Keratinocyte (primary cell): ENCODE data around the gene RGL1.

Source experiments
- EZH2 ChIP-seq: IDR thresholded peaks from one replicate; pipeline ENCODE4 v1.6.1; 2012; ENCODE audit warnings: inconsistent platforms, mild to moderate bottlenecking, low read length, moderate library complexity
- TF ChIP-seq, protein P1 (sequence below), 3 experiments: IDR thresholded peaks in 1 of 3; conservative IDR thresholded peaks in 1 of 3; optimal IDR thresholded peaks in 1 of 3; 2 replicates in 2 of 3; 3 replicates in 1 of 3; pipeline versions ENCODE3 to v1.5.1; 2011; ENCODE audit warnings: low read length in 3 of 3, mild to moderate bottlenecking in 3 of 3, moderate library complexity in 2 of 3, control low read depth in 1 of 3, inconsistent platforms in 1 of 3; ENCODE audit not compliant: insufficient read depth in 2 of 3; ENCODE audit errors: extremely low read depth in 1 of 3

DNA sequence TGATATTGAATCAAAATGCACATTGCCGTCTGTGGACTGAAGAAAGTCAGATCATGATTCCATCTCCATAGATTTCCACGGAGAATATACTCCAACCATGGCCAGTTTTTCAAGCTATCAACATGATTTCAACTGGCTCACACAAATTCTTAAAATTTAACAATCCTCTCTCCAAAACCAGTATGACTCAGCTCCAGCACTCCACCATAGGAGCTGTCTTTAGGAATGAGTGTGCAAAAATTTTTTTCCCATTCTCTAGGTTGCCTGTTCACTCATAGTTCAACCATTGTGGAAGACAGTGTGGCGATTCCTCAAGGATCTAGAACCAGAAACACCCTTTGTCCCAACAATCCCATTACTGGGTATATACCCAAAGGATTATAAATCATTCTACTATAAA is 40.8 kb downstream of the RGL1 start:
- TF ChIP-seq, protein P1, sequence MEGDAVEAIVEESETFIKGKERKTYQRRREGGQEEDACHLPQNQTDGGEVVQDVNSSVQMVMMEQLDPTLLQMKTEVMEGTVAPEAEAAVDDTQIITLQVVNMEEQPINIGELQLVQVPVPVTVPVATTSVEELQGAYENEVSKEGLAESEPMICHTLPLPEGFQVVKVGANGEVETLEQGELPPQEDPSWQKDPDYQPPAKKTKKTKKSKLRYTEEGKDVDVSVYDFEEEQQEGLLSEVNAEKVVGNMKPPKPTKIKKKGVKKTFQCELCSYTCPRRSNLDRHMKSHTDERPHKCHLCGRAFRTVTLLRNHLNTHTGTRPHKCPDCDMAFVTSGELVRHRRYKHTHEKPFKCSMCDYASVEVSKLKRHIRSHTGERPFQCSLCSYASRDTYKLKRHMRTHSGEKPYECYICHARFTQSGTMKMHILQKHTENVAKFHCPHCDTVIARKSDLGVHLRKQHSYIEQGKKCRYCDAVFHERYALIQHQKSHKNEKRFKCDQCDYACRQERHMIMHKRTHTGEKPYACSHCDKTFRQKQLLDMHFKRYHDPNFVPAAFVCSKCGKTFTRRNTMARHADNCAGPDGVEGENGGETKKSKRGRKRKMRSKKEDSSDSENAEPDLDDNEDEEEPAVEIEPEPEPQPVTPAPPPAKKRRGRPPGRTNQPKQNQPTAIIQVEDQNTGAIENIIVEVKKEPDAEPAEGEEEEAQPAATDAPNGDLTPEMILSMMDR (optimal IDR thresholded peaks at IDR 0.05 in 1 of 3, IDR thresholded peaks at IDR 0.05 in 1 of 3, conservative IDR thresholded peaks at IDR 0.05 in 1 of 3; ENCODE audit: extremely low read depth in 1 of 3, insufficient read depth in 2 of 3, low read length in 3 of 3) = no peak
- TF ChIP-seq EZH2 = no peak
